ENCODE measurements around the gene HRG. TPM values are rescaled to one million over a fixed set of nuclear protein-coding genes. Genes with fewer than 3 reads are reported as not detected.

The HRG gene
- total and polyA plus RNA-seq, 3 experiments from 2014 or later: not detected

DNA sequence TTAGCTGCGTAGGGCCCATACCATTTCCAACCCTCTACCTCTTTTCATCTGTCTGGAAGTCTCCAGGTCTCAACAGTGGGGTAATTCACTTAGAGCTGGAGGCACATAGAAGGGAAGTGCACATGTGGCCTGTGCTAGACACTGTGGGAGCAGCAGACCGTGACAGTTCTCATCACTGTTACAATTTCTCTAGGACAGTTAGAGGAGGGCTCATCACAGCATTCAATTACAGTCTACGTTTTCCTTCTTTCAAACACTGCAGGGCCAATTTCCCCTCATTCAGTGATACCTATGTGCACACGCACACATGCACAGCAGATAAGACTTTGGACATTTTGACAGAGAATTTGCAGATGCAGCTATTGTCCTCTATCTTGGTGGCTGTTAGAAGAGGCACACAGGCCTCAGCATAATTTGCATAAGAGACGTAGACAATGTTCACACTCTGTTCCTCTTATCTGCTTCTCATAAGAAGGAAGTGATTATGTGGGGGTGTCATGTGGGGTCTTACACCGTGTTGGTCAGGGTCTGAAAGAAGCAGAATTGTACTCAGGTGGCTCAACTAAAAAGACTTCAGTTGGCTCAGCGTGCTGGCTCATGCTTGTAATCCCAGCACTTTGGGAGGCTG, 12.6 kb upstream of the HRG start:
- H3K9me3 Mint-ChIP-seq: no peaks in the 10 kb centered on the region
- no peak overlapping the region for H3K4me3 ChIP-seq (ENCODE audit: low read length)
- H3K27ac ChIP-seq (ENCODE audit: low read depth, low read length): no peak overlapping the region

DNA sequence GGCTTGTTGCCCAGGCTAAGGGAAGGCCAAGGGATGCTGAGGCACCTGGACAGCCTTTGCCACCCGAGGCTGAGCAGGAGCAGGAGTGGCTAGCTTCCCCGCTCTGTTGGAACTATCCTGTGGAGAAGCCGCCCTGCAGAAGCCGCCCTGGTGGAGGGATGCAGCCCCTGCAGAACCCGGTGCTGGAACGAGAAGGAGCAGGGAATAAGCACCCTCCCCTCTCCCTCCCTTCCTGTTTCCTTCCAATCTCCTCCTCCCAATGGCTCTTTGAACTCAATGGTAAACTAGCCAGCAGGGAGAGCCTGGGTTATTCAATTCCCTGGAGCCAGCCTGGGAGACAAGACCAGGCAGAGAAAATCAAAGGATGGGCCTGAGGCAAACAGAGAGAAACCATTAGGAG, 11.8 kb upstream of the HRG start:
- H3K36me3 Mint-ChIP-seq: no peaks in the 10 kb centered on the region
- no peak overlapping the region for H3K27ac ChIP-seq (ENCODE audit: low read depth, low read length)

More for the DNA sequence above, 12.6 kb upstream of the HRG start:
- no peak for DNase-seq
- peaks cover 6 to 37% of the 10 kb centered on the region in 2 donors for H3K27me3 Mint-ChIP-seq
- H3K4me1 Mint-ChIP-seq: no peaks in the 10 kb centered on the region
- POLR2A ChIA-PET: no interaction called here
- H3K27ac Mint-ChIP-seq: no peak overlapping the region
- no peaks in the 10 kb centered on the region for H3K36me3 Mint-ChIP-seq
- H3K9me3 ChIP-seq (ENCODE audit: low read length): no peaks in the 10 kb centered on the region
- peaks cover 4% of the 10 kb centered on the region for H3K27me3 ChIP-seq (ENCODE audit: insufficient read depth, low read length, poor library complexity, severe bottlenecking)
- CTCF ChIA-PET: interaction anchor here (1.1 kb wide), 1 partner anchor 36 kb away, joined by 3 read pairs; no protein-coding TSS in a partner anchor
- no peaks in the 10 kb centered on the region for H3K4me1 ChIP-seq (ENCODE audit: insufficient read depth, low read length)
- no peaks in the 10 kb centered on the region for H3K36me3 ChIP-seq (ENCODE audit: insufficient read depth, low read length)
- H3K4me3 Mint-ChIP-seq: no peak overlapping the region

DNA sequence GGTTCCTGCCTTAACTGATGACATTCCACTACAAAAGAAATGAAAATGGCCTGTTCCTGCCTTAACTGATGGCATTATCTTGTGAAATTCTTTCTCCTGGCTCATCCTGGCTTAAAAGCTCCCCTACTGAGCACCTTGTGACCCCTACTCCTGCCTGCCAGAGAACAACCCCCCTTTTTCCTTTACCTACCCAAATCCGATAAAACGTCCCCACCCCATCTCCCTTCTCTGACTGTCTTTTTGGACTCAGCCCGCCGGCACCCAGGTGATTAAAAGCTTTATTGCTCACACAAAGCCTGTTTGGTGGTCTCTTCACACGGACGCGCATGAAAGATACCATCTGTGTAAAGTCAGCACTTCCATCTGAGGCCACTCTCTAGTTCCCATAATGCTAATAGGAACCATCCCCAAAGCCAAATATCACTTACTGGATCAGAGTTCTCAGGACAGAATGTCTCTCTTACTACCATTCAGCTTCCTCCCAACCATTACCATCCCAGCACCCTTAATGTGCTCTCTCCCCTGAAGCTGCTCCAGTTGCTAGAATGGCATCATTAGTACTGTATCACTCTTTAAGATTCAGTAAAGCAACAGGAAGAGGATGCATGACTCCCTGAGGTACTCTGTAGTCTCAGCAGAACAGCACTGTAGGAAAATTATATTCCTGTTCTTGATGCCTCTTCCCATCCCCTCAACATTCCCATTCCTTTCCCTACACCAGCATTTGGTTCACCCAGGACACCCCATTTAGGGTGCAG, 2.3 kb upstream of the HRG start:
- Histone ChIP-seq H3K9me3 (ENCODE audit: low read length) (no peaks in the 10 kb centered on the region), H3K27ac (ENCODE audit: low read depth, low read length) (no peak overlapping the region), H3K36me3 (ENCODE audit: insufficient read depth, low read length) (no peaks in the 10 kb centered on the region), H3K27me3 (ENCODE audit: insufficient read depth, low read length, poor library complexity, severe bottlenecking) (no peaks in the 10 kb centered on the region), H3K4me3 (ENCODE audit: low read length) (no peak overlapping the region), H3K4me1 (ENCODE audit: insufficient read depth, low read length) (no peaks in the 10 kb centered on the region)
- Mint-ChIP-seq H3K36me3 (no peaks in the 10 kb centered on the region), H3K27me3 (peaks cover 15 to 19% of the 10 kb centered on the region in 2 donors), H3K9me3 (no peaks in the 10 kb centered on the region), H3K27ac (no peak overlapping the region), H3K4me3 (no peak overlapping the region), H3K4me1 (no peaks in the 10 kb centered on the region)
- no peak for DNase-seq
- CTCF ChIA-PET: no interaction called here
- POLR2A ChIA-PET: no interaction called here

More for the DNA sequence above, 11.8 kb upstream of the HRG start:
- Histone ChIP-seq H3K27me3 (ENCODE audit: insufficient read depth, low read length, poor library complexity, severe bottlenecking) (peaks cover 4% of the 10 kb centered on the region), H3K4me1 (ENCODE audit: insufficient read depth, low read length) (no peaks in the 10 kb centered on the region), H3K9me3 (ENCODE audit: low read length) (no peaks in the 10 kb centered on the region), H3K4me3 (ENCODE audit: low read length) (no peak overlapping the region), H3K36me3 (ENCODE audit: insufficient read depth, low read length) (no peaks in the 10 kb centered on the region)
- Mint-ChIP-seq H3K4me3 (no peak overlapping the region), H3K4me1 (no peaks in the 10 kb centered on the region), H3K9me3 (no peaks in the 10 kb centered on the region), H3K27ac (no peak overlapping the region), H3K27me3 (peaks cover 6 to 36% of the 10 kb centered on the region in 2 donors)
- ChIA-PET CTCF (no interaction called here), POLR2A (no interaction called here)
- no peak for DNase-seq

DNA sequence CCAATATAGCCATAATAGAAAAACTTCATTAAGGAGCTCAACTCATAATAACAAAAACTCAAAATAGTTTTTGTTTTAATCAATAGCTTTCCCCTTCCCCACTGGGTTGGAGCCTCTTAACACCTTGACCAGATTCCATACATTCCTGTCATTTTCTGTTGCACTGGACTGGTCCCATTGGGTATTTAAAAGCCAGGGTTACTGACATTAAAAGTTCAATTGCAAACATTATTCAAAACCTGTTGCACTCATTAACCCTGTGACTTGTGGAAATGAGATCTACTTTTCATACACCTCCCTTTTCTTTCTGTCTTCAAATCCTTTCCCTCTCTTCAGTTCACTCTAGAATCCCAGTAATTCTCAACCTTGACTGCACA, 1.7 kb upstream of the HRG start:
- H3K9me3 ChIP-seq (ENCODE audit: low read length): no peaks in the 10 kb centered on the region
- peaks cover 15% of the 10 kb centered on the region in 2 donors for H3K27me3 Mint-ChIP-seq
- H3K27me3 ChIP-seq (ENCODE audit: insufficient read depth, low read length, poor library complexity, severe bottlenecking): no peaks in the 10 kb centered on the region
- no peaks in the 10 kb centered on the region for H3K4me1 Mint-ChIP-seq
- H3K4me3 ChIP-seq (ENCODE audit: low read length): no peak overlapping the region
- no peaks in the 10 kb centered on the region for H3K9me3 Mint-ChIP-seq
- ChIA-PET POLR2A (no interaction called here), CTCF (no interaction called here)
- H3K4me3 Mint-ChIP-seq: no peak overlapping the region
- H3K4me1 ChIP-seq (ENCODE audit: insufficient read depth, low read length): no peaks in the 10 kb centered on the region
- no peaks in the 10 kb centered on the region for H3K36me3 Mint-ChIP-seq
- H3K36me3 ChIP-seq (ENCODE audit: insufficient read depth, low read length): no peaks in the 10 kb centered on the region
- H3K27ac Mint-ChIP-seq: no peak overlapping the region
- DNase-seq: no peak
- H3K27ac ChIP-seq (ENCODE audit: low read depth, low read length): no peak overlapping the region

DNA sequence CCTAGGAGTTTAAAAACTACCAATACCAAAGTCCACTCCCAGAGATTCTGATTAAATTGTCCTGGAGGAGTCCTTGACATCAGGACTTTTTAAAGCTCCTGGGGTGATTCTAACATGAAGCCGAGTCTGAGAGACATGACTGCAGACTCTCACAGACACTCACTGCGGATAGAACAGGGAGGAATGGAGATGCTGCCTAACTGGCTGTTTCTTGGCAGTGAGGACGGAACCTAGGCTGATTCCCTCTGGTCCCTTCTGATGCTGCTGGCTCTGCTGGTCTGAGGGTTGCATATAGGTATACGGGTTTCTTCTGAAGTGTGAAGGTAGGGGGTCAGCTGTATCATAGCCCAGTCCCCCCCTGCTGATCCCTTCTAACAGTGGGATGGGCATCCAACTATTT, 1.3 kb upstream of the HRG start:
- no peak overlapping the region for H3K4me3 ChIP-seq (ENCODE audit: low read length)
- no peak overlapping the region for H3K27ac Mint-ChIP-seq
- H3K4me1 ChIP-seq (ENCODE audit: insufficient read depth, low read length): no peaks in the 10 kb centered on the region
- ChIA-PET CTCF (no interaction called here), POLR2A (no interaction called here)
- H3K27me3 ChIP-seq (ENCODE audit: insufficient read depth, low read length, poor library complexity, severe bottlenecking): no peaks in the 10 kb centered on the region
- no peaks in the 10 kb centered on the region for H3K36me3 Mint-ChIP-seq
- DNase-seq: no peak
- no peaks in the 10 kb centered on the region for H3K36me3 ChIP-seq (ENCODE audit: insufficient read depth, low read length)
- H3K27me3 Mint-ChIP-seq: peaks cover 11 to 14% of the 10 kb centered on the region in 2 donors
- H3K9me3 Mint-ChIP-seq: no peaks in the 10 kb centered on the region
- no peak overlapping the region for H3K27ac ChIP-seq (ENCODE audit: low read depth, low read length)
- H3K9me3 ChIP-seq (ENCODE audit: low read length): no peaks in the 10 kb centered on the region
- no peak overlapping the region for H3K4me3 Mint-ChIP-seq
- no peaks in the 10 kb centered on the region for H3K4me1 Mint-ChIP-seq

DNA sequence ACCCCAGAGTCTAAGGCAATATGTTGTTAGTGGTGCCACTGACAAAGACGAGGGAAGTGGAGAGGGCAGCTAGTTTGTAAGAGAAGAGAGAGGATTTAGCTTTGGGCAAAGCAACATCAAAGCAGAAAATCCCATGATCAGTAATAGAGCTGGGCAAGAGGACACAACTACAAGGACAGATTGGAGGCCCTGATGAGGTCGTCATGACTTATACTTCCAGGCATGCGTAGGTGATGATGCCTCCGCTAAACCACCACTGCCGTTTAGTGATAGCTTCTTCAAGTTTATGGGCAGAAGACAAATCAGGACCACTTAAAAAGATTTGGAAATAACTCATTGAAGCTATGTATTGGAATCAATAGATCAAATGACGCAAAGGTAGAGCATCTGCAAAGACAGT, 2.6 kb downstream of the HRG start:
- no peak overlapping the region for H3K27ac ChIP-seq (ENCODE audit: low read depth, low read length)
- H3K9me3 Mint-ChIP-seq: no peaks in the 10 kb centered on the region
- no peaks in the 10 kb centered on the region for H3K4me1 Mint-ChIP-seq
- no peaks in the 10 kb centered on the region for H3K9me3 ChIP-seq (ENCODE audit: low read length)
- POLR2A ChIA-PET: no interaction called here
- H3K36me3 ChIP-seq (ENCODE audit: insufficient read depth, low read length): no peaks in the 10 kb centered on the region
- no peak overlapping the region for H3K4me3 ChIP-seq (ENCODE audit: low read length)
- H3K27ac Mint-ChIP-seq: no peak overlapping the region
- no peaks in the 10 kb centered on the region for H3K4me1 ChIP-seq (ENCODE audit: insufficient read depth, low read length)
- H3K36me3 Mint-ChIP-seq: no peaks in the 10 kb centered on the region
- no peak overlapping the region for H3K4me3 Mint-ChIP-seq
- peaks cover 10 to 14% of the 10 kb centered on the region in 2 donors for H3K27me3 Mint-ChIP-seq
- no peaks in the 10 kb centered on the region for H3K27me3 ChIP-seq (ENCODE audit: insufficient read depth, low read length, poor library complexity, severe bottlenecking)
- CTCF ChIA-PET: interaction anchor here (1.0 kb wide), 1 partner anchor 53 kb away, joined by 3 read pairs; no protein-coding TSS in a partner anchor
- no peak for DNase-seq

DNA sequence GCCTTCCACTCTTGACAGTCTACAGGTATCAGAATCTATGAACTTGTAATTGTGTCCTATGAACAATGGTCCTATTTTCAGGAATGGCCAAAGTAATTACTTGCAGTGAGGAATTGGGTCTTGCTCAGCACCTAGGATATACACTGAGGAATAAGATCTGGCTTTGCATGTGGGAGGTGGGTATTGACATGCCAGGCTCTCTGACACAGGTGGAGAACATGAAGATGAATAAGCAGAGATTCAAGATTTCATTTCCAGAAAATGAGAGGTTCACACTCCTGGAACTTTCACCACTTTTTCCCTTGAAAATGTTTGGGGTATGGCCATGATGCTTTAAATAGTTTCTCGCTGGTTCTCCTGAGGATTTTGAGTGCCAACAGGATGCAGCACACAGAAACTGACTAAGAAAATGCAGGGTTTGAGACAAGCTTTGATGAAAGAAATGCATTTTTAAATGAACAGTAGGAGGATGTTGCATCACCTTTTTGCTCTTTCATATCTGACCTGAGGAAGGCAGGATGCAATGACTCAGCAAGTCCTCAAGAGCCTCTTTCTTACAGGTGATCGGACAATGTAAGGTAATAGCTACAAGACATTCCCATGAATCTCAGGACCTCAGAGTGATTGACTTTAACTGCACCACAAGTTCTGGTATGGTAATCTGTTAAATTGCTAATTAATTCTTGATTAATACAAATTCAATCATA, 3.7 kb downstream of the HRG start:
- H3K36me3 Mint-ChIP-seq: no peaks in the 10 kb centered on the region
- H3K9me3 Mint-ChIP-seq: no peaks in the 10 kb centered on the region
- H3K4me1 Mint-ChIP-seq: no peaks in the 10 kb centered on the region
- H3K36me3 ChIP-seq (ENCODE audit: insufficient read depth, low read length): no peaks in the 10 kb centered on the region
- H3K4me1 ChIP-seq (ENCODE audit: insufficient read depth, low read length): no peaks in the 10 kb centered on the region
- no peak overlapping the region for H3K4me3 ChIP-seq (ENCODE audit: low read length)
- H3K9me3 ChIP-seq (ENCODE audit: low read length): no peaks in the 10 kb centered on the region
- H3K27ac ChIP-seq (ENCODE audit: low read depth, low read length): no peak overlapping the region
- H3K27me3 Mint-ChIP-seq: peaks cover 16 to 22% of the 10 kb centered on the region in 2 donors
- no peak for DNase-seq
- ChIA-PET CTCF (no interaction called here), POLR2A (no interaction called here)
- no peak overlapping the region for H3K4me3 Mint-ChIP-seq
- no peak overlapping the region for H3K27ac Mint-ChIP-seq
- H3K27me3 ChIP-seq (ENCODE audit: insufficient read depth, low read length, poor library complexity, severe bottlenecking): no peaks in the 10 kb centered on the region

DNA sequence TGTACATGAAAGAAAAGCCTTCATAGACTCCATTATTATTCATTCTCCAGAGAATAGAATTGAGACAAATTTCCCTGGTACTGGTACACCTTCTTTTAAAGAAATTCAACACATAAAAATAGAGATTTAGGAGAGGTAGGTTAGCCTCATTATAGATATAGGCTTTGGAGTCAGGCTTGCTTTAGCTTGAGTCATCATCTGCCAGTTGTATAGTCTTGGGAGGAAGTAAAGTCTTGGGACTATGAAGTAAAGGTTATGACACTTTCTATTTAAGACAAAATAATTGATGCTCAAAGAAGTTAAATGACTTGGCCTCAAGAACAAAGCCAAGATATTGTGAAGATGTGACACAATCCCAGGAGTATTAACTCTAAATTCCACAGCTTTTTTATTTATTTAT, 4.3 kb downstream of the HRG start:
- H3K27ac Mint-ChIP-seq: no peak overlapping the region
- Histone ChIP-seq H3K27me3 (ENCODE audit: insufficient read depth, low read length, poor library complexity, severe bottlenecking) (no peaks in the 10 kb centered on the region), H3K9me3 (ENCODE audit: low read length) (no peaks in the 10 kb centered on the region), H3K27ac (ENCODE audit: low read depth, low read length) (no peak overlapping the region), H3K36me3 (ENCODE audit: insufficient read depth, low read length) (no peaks in the 10 kb centered on the region), H3K4me1 (ENCODE audit: insufficient read depth, low read length) (no peaks in the 10 kb centered on the region), H3K4me3 (ENCODE audit: low read length) (no peak overlapping the region)
- no peak for DNase-seq
- ChIA-PET CTCF (no interaction called here), POLR2A (no interaction called here)
- no peak overlapping the region for H3K4me3 Mint-ChIP-seq
- H3K36me3 Mint-ChIP-seq: no peaks in the 10 kb centered on the region
- no peaks in the 10 kb centered on the region for H3K9me3 Mint-ChIP-seq
- H3K27me3 Mint-ChIP-seq: peaks cover 16 to 22% of the 10 kb centered on the region in 2 donors
- H3K4me1 Mint-ChIP-seq: no peaks in the 10 kb centered on the region

Data from CD8-positive, alpha-beta memory T cell (primary cell).